CD4-positive, alpha-beta T cell (primary cell): Measurements from ENCODE around the gene ORAI3. TPM values are rescaled to one million over a fixed set of nuclear protein-coding genes. Genes with fewer than 3 reads are reported as not detected.

ENCODE experiments used
- ATAC-seq: fragments of 200-7000 bp; cut with Tn5 transposase; one replicate; pipeline ENCODE4 v1.10.0; 2022; ENCODE audit warnings: mild to moderate bottlenecking; ENCODE audit not compliant: poor library complexity
- CTCF ChIA-PET: fragments of 350-600 bp; sonication (Branson Sonifier 250); formaldehyde crosslinking; loops from one replicate; lab custom pipeline; 2021; ENCODE audit warnings: antibody characterized with exemption, inconsistent platforms; lab: Charles Lee
- POLR2A ChIA-PET: fragments of 350-600 bp; sonication (Branson Sonifier 250); formaldehyde crosslinking; loops from one replicate; lab custom pipeline; 2021; ENCODE audit warnings: antibody characterized with exemption, inconsistent platforms; lab: Charles Lee
- DNase-seq, 14 experiments: peaks; one replicate each; pipeline ENCODE4 v3.0.0-alpha.2; 2013 to 2020; ENCODE audit warnings: mixed read lengths in 2 of 14
- H3K27ac ChIP-seq, 2 donors: one replicate each; pipeline versions ENCODE4 v1.5.1 to v1.7.0; 2013; ENCODE audit warnings: low read length in 2 of 2, low read depth in 1 of 2, mild to moderate bottlenecking in 1 of 2
- H3K27me3 ChIP-seq, 2 experiments: 1 replicate in 1 of 2; 2 replicates in 1 of 2; pipeline versions ENCODE4 v1.6.1 to v1.7.0; 2013; ENCODE audit warnings: low read length in 2 of 2, control low read depth in 1 of 2, mild to moderate bottlenecking in 1 of 2, moderate library complexity in 1 of 2; ENCODE audit not compliant: insufficient read depth in 2 of 2, control insufficient read depth in 1 of 2
- H3K36me3 ChIP-seq: one replicate; pipeline ENCODE4 v1.6.1; 2013; ENCODE audit warnings: low read length, control low read depth; ENCODE audit not compliant: insufficient read depth
- H3K4me1 ChIP-seq: one replicate; pipeline ENCODE4 v1.6.1; 2013; ENCODE audit warnings: low read length, control low read depth; ENCODE audit not compliant: insufficient read depth
- H3K4me3 ChIP-seq: one replicate; pipeline ENCODE4 v1.5.1; 2013; ENCODE audit warnings: mild to moderate bottlenecking, low read length, moderate library complexity
- H3K9me3 ChIP-seq, 2 experiments: 1 replicate in 1 of 2; 2 replicates in 1 of 2; pipeline versions ENCODE4 v1.6.1 to v1.7.0; 2013; ENCODE audit warnings: low read length in 2 of 2, mild to moderate bottlenecking in 2 of 2, control low read depth in 1 of 2, moderate library complexity in 1 of 2; ENCODE audit not compliant: control insufficient read depth in 1 of 2, insufficient read depth in 1 of 2
- H3K27ac Mint-ChIP-seq: one replicate; pipeline ENCODE4 v1.8.0; 2020; ENCODE audit warnings: mixed read lengths
- H3K27me3 Mint-ChIP-seq: one replicate; pipeline ENCODE4 v1.8.0; 2021; ENCODE audit warnings: mixed read lengths
- H3K36me3 Mint-ChIP-seq: one replicate; pipeline ENCODE4 v1.8.0; 2021; ENCODE audit warnings: low read depth, mixed read lengths
- H3K4me1 Mint-ChIP-seq: one replicate; pipeline ENCODE4 v1.8.0; 2021; ENCODE audit warnings: low read depth, mixed read lengths
- H3K4me3 Mint-ChIP-seq: one replicate; pipeline ENCODE4 v1.8.0; 2020; ENCODE audit warnings: mild to moderate bottlenecking, mixed read lengths
- H3K9me3 Mint-ChIP-seq: one replicate; pipeline ENCODE4 v1.8.0; 2020; ENCODE audit warnings: mixed read lengths
- CTCF ChIP-seq: fragments of 200-600 bp; IDR thresholded peaks from one replicate; pipeline ENCODE4 v1.8.0; 2022; ENCODE audit warnings: antibody characterized with exemption, mild to moderate bottlenecking
- intact Hi-C, 2 experiments: fragments of 100-400 bp; cut with DNase I in 1 of 2; cut with micrococcal nuclease in 1 of 2; formaldehyde crosslinking; loops; one replicate each; pipeline versions ENCODE4 v1.15.1 to v1.9.0; 2023 to 2025; cut with DNase I, micrococcal nuclease
- total RNA-seq, 174 experiments: library from RNA in 2 of 174; stranded (reverse) in 2 of 174; gene quantifications; one replicate each; pipeline ENCODE4 v1.2.3 and lab custom pipeline; 2021 to 2026

ORAI3 gene
- total RNA-seq, 2 experiments from 2014 or later: 3.0 to 4.5 TPM

DNA sequence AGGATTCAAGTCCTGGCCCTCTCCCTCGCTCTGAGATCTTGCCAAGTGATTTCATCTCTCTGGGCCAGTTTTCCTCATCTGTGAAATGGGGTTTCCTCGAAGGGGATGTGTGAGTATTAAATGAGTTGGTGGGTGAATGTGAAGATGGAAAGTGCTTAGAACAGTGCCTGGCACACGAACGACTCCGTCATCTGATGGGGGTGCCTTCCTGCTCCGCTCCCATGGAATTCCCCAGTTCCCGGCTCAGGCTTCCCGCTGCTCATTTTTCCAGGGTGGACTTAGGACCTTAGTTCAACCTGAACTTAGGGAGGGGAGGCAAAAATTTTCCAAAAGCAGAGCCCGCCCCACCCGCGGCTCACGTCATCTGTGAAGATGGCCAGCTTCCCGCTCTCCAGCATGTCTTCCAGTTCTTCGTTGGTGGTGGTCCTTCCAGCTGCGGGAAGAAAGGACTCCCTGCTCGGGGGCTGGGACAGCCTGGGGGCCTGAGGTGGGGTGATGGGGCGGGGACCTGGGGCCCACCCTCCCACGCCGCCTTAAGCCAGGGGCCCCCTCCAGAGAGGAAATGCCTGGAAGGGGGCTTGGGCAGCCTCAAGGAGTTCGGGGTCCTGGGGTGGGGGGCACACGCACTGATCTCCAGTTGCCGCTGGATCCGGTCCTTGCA is 47.6 kb downstream of the ORAI3 start:
- Histone ChIP-seq H3K36me3 (no peaks in the 10 kb centered on the region), H3K9me3 (no peaks in the 10 kb centered on the region), H3K27ac (no peak overlapping the region), H3K4me3 (peak overlapping the region; percentile 58), H3K27me3 (no peaks in the 10 kb centered on the region), H3K4me1 (peaks cover 13% of the 10 kb centered on the region)
- peak overlapping the region; percentile 39 for H3K27ac Mint-ChIP-seq
- ATAC-seq: no peak
- no peak for TF ChIP-seq CTCF
- H3K27me3 Mint-ChIP-seq: no peaks in the 10 kb centered on the region
- H3K4me3 Mint-ChIP-seq: peak overlapping the region; percentile 83
- no peak for DNase-seq
- H3K4me1 Mint-ChIP-seq: peaks cover 3% of the 10 kb centered on the region
- ChIA-PET POLR2A (interaction anchor here (0.6 to 1.3 kb wide), 6 partner anchors 12 to 463 kb away, joined by 3 to 5 read pairs (median 4); partner anchors contain the start of genes ARMC5, FUS, HSD3B7 and PYCARD), CTCF (interaction anchor here (1.2 to 1.3 kb wide), 2 partner anchors 11 to 146 kb away, joined by 4 to 5 read pairs; partner anchors contain the start of gene HSD3B7)
- H3K36me3 Mint-ChIP-seq: no peaks in the 10 kb centered on the region
- H3K9me3 Mint-ChIP-seq: no peaks in the 10 kb centered on the region
- intact Hi-C loops: loop anchor here in 1 of 2 experiments (2.0 kb wide), 1 partner anchor 38 kb away; no protein-coding TSS in a partner anchor

GRCh38 chr16:30996985-30997724 is 48.3 kb downstream of the ORAI3 start:
- peaks cover 13% of the 10 kb centered on the region for H3K4me1 ChIP-seq
- H3K27ac ChIP-seq: no peak overlapping the region
- H3K4me3 ChIP-seq: peak overlapping the region; percentile 58
- no peaks in the 10 kb centered on the region for H3K27me3 ChIP-seq
- no peaks in the 10 kb centered on the region for H3K9me3 ChIP-seq
- TF ChIP-seq CTCF: no peak
- no peaks in the 10 kb centered on the region for H3K36me3 ChIP-seq
- H3K27ac Mint-ChIP-seq: peak overlapping the region; percentile 39
- H3K27me3 Mint-ChIP-seq: no peaks in the 10 kb centered on the region
- H3K36me3 Mint-ChIP-seq: no peaks in the 10 kb centered on the region
- H3K4me3 Mint-ChIP-seq: peak overlapping the region; percentile 83
- CTCF ChIA-PET: interaction anchor here (1.2 to 1.3 kb wide), 2 partner anchors 12 to 145 kb away, joined by 4 to 5 read pairs; partner anchors contain the start of gene HSD3B7
- H3K4me1 Mint-ChIP-seq: peaks cover 3% of the 10 kb centered on the region
- POLR2A ChIA-PET: interaction anchor here (0.6 to 1.3 kb wide), 8 partner anchors 12 to 872 kb away, joined by 3 to 5 read pairs (median 4); partner anchors contain the start of genes ARMC5, FUS, HSD3B7 and PYCARD
- peak; percentile 71 to 89 (median 78) for DNase-seq
- intact Hi-C loops: loop anchor here (1.0 to 2.0 kb wide), 2 partner anchors 38 to 145 kb away; no protein-coding TSS in a partner anchor
- no peaks in the 10 kb centered on the region for H3K9me3 Mint-ChIP-seq
- ATAC-seq: peak; percentile 99
